Right lobe of liver (tissue), 6 donors: ENCODE measurements around the gene DLG4. TPM values are rescaled to one million over a fixed set of nuclear protein-coding genes. Genes with fewer than 3 reads are reported as not detected.

Source experiments
- ATAC-seq, 4 donors: fragments of 200-7000 bp; cut with Tn5 transposase; one replicate each; pipeline ENCODE4 v1.9.1; 2020; ENCODE audit warnings: mild to moderate bottlenecking in 4 of 4, moderate library complexity in 4 of 4
- DNase-seq, 3 donors: peaks; one replicate each; pipeline ENCODE4 v3.0.0-alpha.2; 2020
- H3K27ac ChIP-seq, 3 donors: fragments of 200-600 bp; one replicate each; pipeline ENCODE4 v1.8.0; 2022
- H3K27me3 ChIP-seq, 2 donors: fragments of 200-600 bp; one replicate each; pipeline ENCODE4 v1.8.0; 2022
- H3K36me3 ChIP-seq, 4 donors: fragments of 200-600 bp; sonication (generic) in 1 of 4; one replicate each; pipeline versions ENCODE4 v1.5.1 to v1.8.0; 2017 to 2022; ENCODE audit warnings: control low read depth in 1 of 4
- H3K4me1 ChIP-seq, 4 donors: fragments of 200-600 bp; sonication (generic) in 1 of 4; one replicate each; pipeline versions ENCODE4 v1.5.1 to v1.8.0; 2017 to 2022; ENCODE audit warnings: control low read depth in 1 of 4
- H3K4me3 ChIP-seq, 3 donors: fragments of 200-600 bp; one replicate each; pipeline ENCODE4 v1.8.0; 2022
- H3K9me3 ChIP-seq, 4 donors: fragments of 200-600 bp; sonication (generic) in 1 of 4; one replicate each; pipeline versions ENCODE4 v1.5.1 to v1.8.0; 2017 to 2022; ENCODE audit warnings: control low read depth in 1 of 4
- CTCF ChIP-seq, 4 donors: fragments of 200-600 bp in 3 of 4; fragments of 450-650 bp in 1 of 4; IDR thresholded peaks; one replicate each; pipeline versions ENCODE4 v1.5.1 to v1.8.0; 2016 to 2022; ENCODE audit warnings: antibody characterized with exemption in 4 of 4, mild to moderate bottlenecking in 2 of 4
- POLR2A ChIP-seq: fragments of 450-650 bp; IDR thresholded peaks from one replicate; pipeline ENCODE4 v1.6.1; 2017; ENCODE audit warnings: antibody characterized with exemption, mild to moderate bottlenecking
- WGBS: methylation state at CpG from one replicate; pipeline ENCODE4 v1.1.6; 2018; ENCODE audit warnings: low coverage, low lambda C conversion rate; ENCODE audit not compliant: insufficient coverage; ENCODE audit errors: missing lambda C conversion rate; 5-methylcytosine and 5-hydroxymethylcytosine counted together
- intact Hi-C, 2 donors: fragments of 100-400 bp; cut with DNase I; formaldehyde crosslinking; loops; one replicate each; pipeline versions ENCODE4 v1.11.2 to v1.14.1; 2022
- total RNA-seq, 6 experiments: library from RNA; depleted of rRNA in 2 of 6; stranded (reverse); fragments of >200 nt in 2 of 6; fragmentation: NEBNext Ultra II Directional in 3 of 6; extraction: Animal tissue kit (Norgen Biotek cat#: 25700) in 3 of 6; gene quantifications; one replicate each; pipeline versions ENCODE4 v1.1.0 to v1.2.4, GENCODE V29; 2016 to 2023
- donor health status: DM: no; HTN: yes; CAD: no.
- donor health status: DM: no; HTN: no; CAD: no.
- donor health status: DM: no; HTN: no; CAD: no.
- donor health status: DM: no; HTN: yes; CAD: no.
- donor health status: DM: no; HTN: yes; CAD: no.

DLG4 gene
- total RNA-seq, 6 experiments from 2014 or later: 3.0 to 6.4 (median 4.1) TPM

GRCh38 chr17:7146115-7146514 is 73.5 kb downstream of the DLG4 start:
- Histone ChIP-seq H3K27me3 (no peaks in the 10 kb centered on the region), H3K4me3 (no peak overlapping the region), H3K4me1 (no peaks in the 10 kb centered on the region), H3K36me3 (no peaks in the 10 kb centered on the region), H3K9me3 (no peaks in the 10 kb centered on the region), H3K27ac (no peak overlapping the region)
- intact Hi-C loops: no loop called here
- DNase-seq (no peak), ATAC-seq (no peak)
- TF ChIP-seq CTCF (IDR thresholded peaks at IDR 0.05) (no peak), POLR2A (no peak)
- 69% methylated on average over 3 of the region's 6 CpGs for WGBS

DNA sequence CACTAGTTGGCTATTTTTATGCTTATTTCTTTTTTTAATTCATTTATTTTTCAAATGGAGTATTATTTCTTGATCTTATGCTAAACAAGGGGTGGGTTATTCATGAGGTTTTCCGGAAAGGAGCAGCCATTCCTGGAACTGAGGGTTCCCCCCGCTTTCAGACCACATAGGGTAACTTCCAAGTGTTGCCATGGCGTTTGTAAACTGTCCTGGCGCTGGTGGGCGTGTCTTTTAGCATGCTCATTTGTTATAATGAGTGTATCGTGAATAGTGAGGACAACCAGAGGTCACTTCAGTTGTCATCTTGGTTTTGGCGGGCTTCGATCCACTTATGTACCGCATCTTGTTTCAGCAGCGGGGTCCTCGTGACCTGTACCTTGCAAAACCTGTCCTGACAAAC is 75.4 kb downstream of the DLG4 start:
- Histone ChIP-seq H3K9me3 (no peaks in the 10 kb centered on the region), H3K27ac (no peak overlapping the region), H3K4me1 (no peaks in the 10 kb centered on the region), H3K36me3 (no peaks in the 10 kb centered on the region), H3K4me3 (no peak overlapping the region), H3K27me3 (no peaks in the 10 kb centered on the region)
- no peak for DNase-seq
- TF ChIP-seq POLR2A (no peak), CTCF (IDR thresholded peaks at IDR 0.05) (no peak)
- no peak for ATAC-seq
- WGBS: 77% methylated on average over 10 of the region's 11 CpGs
- intact Hi-C loops: no loop called here

- Histone ChIP-seq H3K9me3 (no peaks in the 10 kb centered on the region), H3K27ac (no peak overlapping the region), H3K36me3 (no peaks in the 10 kb centered on the region), H3K4me3 (no peak overlapping the region), H3K4me1 (no peaks in the 10 kb centered on the region), H3K27me3 (no peaks in the 10 kb centered on the region)
- TF ChIP-seq POLR2A: no peak
- TF ChIP-seq CTCF (IDR thresholded peaks at IDR 0.05): no peak
- DNase-seq: no peak
- 90% methylated on average over 10 of the region's 10 CpGs for WGBS
- intact Hi-C loops: no loop called here
- no peak for ATAC-seq
These were observed 77.8 kb downstream of the DLG4 start for GRCh38 chr17:7141824-7142223.

GRCh38 chr17:7139400-7139799 is 80.2 kb downstream of the DLG4 start:
- H3K4me3 ChIP-seq: no peak overlapping the region
- no peaks in the 10 kb centered on the region for H3K9me3 ChIP-seq
- DNase-seq: no peak
- WGBS: 93% methylated on average over 6 of the region's 10 CpGs
- intact Hi-C loops: loop anchor here (5.0 kb wide), 1 partner anchor 87 kb away; no protein-coding TSS in a partner anchor
- H3K27me3 ChIP-seq: no peaks in the 10 kb centered on the region
- peaks cover 0 to 9% (median 0%) of the 10 kb centered on the region in 4 donors for H3K4me1 ChIP-seq
- no peaks in the 10 kb centered on the region for H3K36me3 ChIP-seq
- ATAC-seq: no peak
- TF ChIP-seq POLR2A (no peak), CTCF (IDR thresholded peaks at IDR 0.05) (no peak)
- H3K27ac ChIP-seq: no peak overlapping the region
